ENCODE data around the gene MARCO. TPM values are rescaled to one million over a fixed set of nuclear protein-coding genes. Genes with fewer than 3 reads are reported as not detected.
A peak's percentile ranks its signal among the peaks of the same experiment; 100 is the strongest.

The MARCO gene
- total RNA-seq, 6 experiments from 2014 or later = 5.8 to 129 (median 31.9) TPM

DNA sequence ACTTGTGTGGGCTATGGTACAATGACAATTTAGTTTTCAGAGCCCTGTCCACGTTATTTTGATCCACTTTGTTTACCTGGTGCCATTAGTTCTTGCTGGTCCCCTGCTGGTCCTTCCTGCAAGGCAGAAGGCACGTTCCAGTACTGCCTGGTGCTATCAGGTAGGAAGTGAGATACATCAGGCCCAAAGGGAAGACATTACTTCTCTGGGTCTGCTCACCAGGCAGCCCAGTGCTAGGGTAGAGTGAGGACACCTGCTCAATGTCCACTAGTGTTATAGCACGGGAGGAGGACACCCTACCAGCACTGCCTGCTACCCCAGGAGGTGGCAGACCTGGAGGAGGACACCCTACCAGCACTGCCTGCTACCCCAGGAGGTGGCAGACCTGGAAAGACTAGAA is 23.7 kb downstream of the MARCO start:
- Histone ChIP-seq H3K9me3 (no peaks in the 10 kb centered on the region), H3K4me1 (no peaks in the 10 kb centered on the region), H3K4me3 (no peak overlapping the region), H3K36me3 (no peaks in the 10 kb centered on the region), H3K27ac (no peak overlapping the region), H3K27me3 (no peaks in the 10 kb centered on the region)
- TF ChIP-seq POLR2A (IDR thresholded peaks at IDR 0.05) = no peak
- TF ChIP-seq, protein P1, sequence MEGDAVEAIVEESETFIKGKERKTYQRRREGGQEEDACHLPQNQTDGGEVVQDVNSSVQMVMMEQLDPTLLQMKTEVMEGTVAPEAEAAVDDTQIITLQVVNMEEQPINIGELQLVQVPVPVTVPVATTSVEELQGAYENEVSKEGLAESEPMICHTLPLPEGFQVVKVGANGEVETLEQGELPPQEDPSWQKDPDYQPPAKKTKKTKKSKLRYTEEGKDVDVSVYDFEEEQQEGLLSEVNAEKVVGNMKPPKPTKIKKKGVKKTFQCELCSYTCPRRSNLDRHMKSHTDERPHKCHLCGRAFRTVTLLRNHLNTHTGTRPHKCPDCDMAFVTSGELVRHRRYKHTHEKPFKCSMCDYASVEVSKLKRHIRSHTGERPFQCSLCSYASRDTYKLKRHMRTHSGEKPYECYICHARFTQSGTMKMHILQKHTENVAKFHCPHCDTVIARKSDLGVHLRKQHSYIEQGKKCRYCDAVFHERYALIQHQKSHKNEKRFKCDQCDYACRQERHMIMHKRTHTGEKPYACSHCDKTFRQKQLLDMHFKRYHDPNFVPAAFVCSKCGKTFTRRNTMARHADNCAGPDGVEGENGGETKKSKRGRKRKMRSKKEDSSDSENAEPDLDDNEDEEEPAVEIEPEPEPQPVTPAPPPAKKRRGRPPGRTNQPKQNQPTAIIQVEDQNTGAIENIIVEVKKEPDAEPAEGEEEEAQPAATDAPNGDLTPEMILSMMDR (IDR thresholded peaks at IDR 0.05) = no peak
- ATAC-seq = no peak
- 13% methylated on average over 3 of the region's 3 CpGs for WGBS (ENCODE audit: insufficient coverage, low coverage, low lambda C conversion rate, missing lambda C conversion rate)
- intact Hi-C loops (cut with DNase I) = no loop called here
- no peak for DNase-seq

DNA sequence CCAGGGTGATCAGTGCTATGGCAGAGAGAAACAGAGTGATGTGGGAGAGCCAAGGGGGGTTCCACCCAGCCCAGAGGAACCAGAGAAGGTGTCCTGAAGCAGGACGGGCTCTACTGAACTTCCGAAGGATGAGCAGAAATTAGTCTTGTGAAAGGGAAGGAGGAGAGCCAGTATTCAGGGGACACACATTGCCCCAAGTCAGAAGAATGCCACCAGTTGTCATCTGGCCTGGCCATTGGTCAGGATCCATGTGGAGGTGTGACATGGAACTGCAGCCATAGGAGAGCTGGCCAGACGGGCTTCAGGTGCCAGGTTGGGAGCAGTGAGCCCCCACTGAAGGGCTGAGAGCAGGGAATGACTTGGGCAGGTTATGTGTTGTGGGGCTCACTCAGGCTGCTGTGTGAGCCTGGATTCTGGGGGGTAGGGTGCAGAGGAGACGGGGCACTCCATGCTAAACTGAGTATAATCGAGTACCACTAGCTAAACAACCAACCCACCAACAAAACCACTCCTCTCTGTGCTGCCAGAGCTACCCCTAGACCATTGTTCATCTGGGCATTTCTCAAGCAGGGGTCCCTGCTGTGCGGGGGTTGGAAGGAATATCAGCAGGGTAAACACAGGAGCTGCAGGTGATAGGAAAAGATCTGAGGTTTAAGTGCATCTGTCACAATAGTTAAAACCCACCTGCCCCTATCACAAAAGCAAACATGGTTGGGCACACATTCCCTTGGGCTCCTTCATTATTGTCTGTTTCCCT is 25.3 kb downstream of the MARCO start:
- intact Hi-C loops (cut with DNase I) = no loop called here
- no peak overlapping the region for H3K4me3 ChIP-seq
- TF ChIP-seq POLR2A (IDR thresholded peaks at IDR 0.05) = no peak
- TF ChIP-seq, protein P1 (IDR thresholded peaks at IDR 0.05) = no peak
- H3K27ac ChIP-seq = no peak overlapping the region
- H3K36me3 ChIP-seq = no peaks in the 10 kb centered on the region
- ATAC-seq = no peak
- DNase-seq = no peak
- no peaks in the 10 kb centered on the region for H3K4me1 ChIP-seq
- H3K9me3 ChIP-seq = no peaks in the 10 kb centered on the region
- no peaks in the 10 kb centered on the region for H3K27me3 ChIP-seq
- WGBS (ENCODE audit: insufficient coverage, low coverage, low lambda C conversion rate, missing lambda C conversion rate) = 70% methylated on average over 3 of the region's 6 CpGs

DNA sequence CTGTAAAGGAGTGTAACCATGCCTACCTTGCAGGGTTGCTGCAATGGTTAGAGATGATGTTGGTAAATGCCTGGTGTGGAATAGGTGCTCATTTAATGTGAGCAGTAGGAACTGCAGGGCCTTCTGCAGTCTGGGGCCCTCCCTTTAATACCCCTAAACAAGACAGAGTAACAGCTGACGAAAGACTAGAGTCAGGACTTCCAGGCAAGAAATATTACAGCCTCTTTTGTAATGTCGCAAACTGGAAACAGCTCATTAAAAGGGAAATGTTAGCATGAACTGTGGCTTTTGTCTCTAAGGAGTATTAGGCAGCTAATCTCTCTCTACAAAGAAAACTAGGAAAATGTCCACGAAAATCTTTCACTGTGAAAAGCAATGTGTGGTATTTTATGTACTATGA is 26.0 kb downstream of the MARCO start:
- no peak for DNase-seq
- intact Hi-C loops (cut with DNase I) = no loop called here
- Histone ChIP-seq H3K27ac (no peak overlapping the region), H3K4me1 (no peaks in the 10 kb centered on the region), H3K36me3 (no peaks in the 10 kb centered on the region), H3K27me3 (no peaks in the 10 kb centered on the region), H3K9me3 (no peaks in the 10 kb centered on the region), H3K4me3 (no peak overlapping the region)
- WGBS (ENCODE audit: insufficient coverage, low coverage, low lambda C conversion rate, missing lambda C conversion rate) = 45% methylated on average over 3 of the region's 3 CpGs
- TF ChIP-seq, protein P1 (IDR thresholded peaks at IDR 0.05) = no peak
- no peak for TF ChIP-seq POLR2A (IDR thresholded peaks at IDR 0.05)
- peak in 2 of 4 donors; percentile 11 to 19 for ATAC-seq

DNA sequence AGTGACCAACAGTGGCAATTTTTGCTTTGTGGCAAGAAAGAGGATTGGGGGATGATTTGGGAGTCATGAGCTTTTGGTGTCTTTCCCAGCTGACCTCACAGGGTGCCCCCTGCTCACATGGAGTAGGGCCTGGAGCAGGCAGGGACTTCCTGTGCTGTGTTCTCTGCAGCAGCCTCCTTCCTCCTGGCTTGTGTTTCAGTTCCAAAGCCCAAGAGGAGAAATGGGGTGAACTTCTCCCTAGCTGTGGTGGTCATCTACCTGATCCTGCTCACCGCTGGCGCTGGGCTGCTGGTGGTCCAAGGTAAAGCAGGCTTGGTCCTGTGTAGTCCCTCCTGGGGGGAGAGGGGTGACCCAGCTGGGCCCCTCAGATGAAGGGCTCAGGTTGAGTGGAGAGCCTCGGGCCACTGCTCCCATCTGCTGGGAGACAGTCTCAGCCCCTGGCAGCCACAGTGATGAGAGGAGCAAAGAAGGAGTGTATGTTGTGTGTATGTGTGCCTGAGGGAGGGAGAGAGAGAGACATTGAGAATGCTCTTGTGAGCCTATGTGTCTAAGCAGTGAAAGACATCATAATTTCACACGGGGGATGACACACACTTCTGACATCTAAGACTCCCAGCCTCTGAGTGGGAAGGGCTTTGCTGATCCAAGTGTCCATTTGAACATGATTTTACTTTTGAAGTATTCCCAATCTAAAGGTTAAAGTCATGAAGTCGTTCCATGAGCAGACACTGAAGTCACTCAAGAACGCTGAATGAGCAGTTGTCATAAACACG is 27.2 kb downstream of the MARCO start:
- DNase-seq (no peak), ATAC-seq (peak in 2 of 4 donors; percentile 18 to 21)
- Histone ChIP-seq H3K9me3 (no peaks in the 10 kb centered on the region), H3K4me3 (no peak overlapping the region), H3K27ac (no peak overlapping the region), H3K4me1 (no peaks in the 10 kb centered on the region), H3K36me3 (no peaks in the 10 kb centered on the region), H3K27me3 (no peaks in the 10 kb centered on the region)
- TF ChIP-seq, protein P1 (IDR thresholded peaks at IDR 0.05) = no peak
- no peak for TF ChIP-seq POLR2A (IDR thresholded peaks at IDR 0.05)
- WGBS (ENCODE audit: insufficient coverage, low coverage, low lambda C conversion rate, missing lambda C conversion rate) = 46% methylated on average over 6 of the region's 7 CpGs
- intact Hi-C loops (cut with DNase I) = no loop called here

Measured in right lobe of liver (tissue), 6 donors.